Measurements from ENCODE around the gene MSMP.

- no peak for TF ChIP-seq EZH2 (IDR thresholded peaks at IDR 0.05; ENCODE audit: insufficient read depth, low read length)
- TF ChIP-seq CTCF (IDR thresholded peaks at IDR 0.05; ENCODE audit: insufficient read depth, low read depth, low read length) = peak; percentile 70
Measured at GRCh38 chr9:35729700-35730485, 24.2 kb downstream of the MSMP start.

Measured in astrocyte (in vitro differentiated cells and primary cell).